Osteocyte (in vitro differentiated cells): ENCODE measurements around the gene LRRC74B. TPM values are rescaled to one million over a fixed set of nuclear protein-coding genes. Genes with fewer than 3 reads are reported as not detected.

ENCODE experiments used
- DNase-seq: peaks from one replicate; pipeline ENCODE4 v3.0.0; 2021; ENCODE audit warnings: mixed read lengths; ENCODE audit not compliant: unreplicated experiment; ENCODE audit errors: extremely low spot score
- H3K27ac Mint-ChIP-seq: one replicate; pipeline ENCODE4 v1.8.0; 2021; ENCODE audit warnings: mild to moderate bottlenecking, mixed read lengths; ENCODE audit not compliant: unreplicated experiment
- H3K27me3 Mint-ChIP-seq: one replicate; pipeline ENCODE4 v1.8.0; 2021; ENCODE audit warnings: mixed read lengths; ENCODE audit not compliant: unreplicated experiment
- H3K36me3 Mint-ChIP-seq: one replicate; pipeline ENCODE4 v1.8.0; 2021; ENCODE audit warnings: mixed read lengths; ENCODE audit not compliant: unreplicated experiment
- H3K4me1 Mint-ChIP-seq: one replicate; pipeline ENCODE4 v1.8.0; 2021; ENCODE audit warnings: mixed read lengths; ENCODE audit not compliant: unreplicated experiment
- H3K4me3 Mint-ChIP-seq: one replicate; pipeline ENCODE4 v1.8.0; 2021; ENCODE audit warnings: mild to moderate bottlenecking, moderate library complexity, mixed read lengths; ENCODE audit not compliant: unreplicated experiment
- H3K9me3 Mint-ChIP-seq: one replicate; pipeline ENCODE4 v1.8.0; 2021; ENCODE audit warnings: mixed read lengths; ENCODE audit not compliant: unreplicated experiment
- total RNA-seq: library from RNA; stranded (reverse); gene quantifications from 2 replicates; pipeline ENCODE4 v1.2.1, GENCODE V29; 2021
- TF ChIP-seq, protein P1 (sequence below): fragments of 200-600 bp; sonication (generic); IDR thresholded peaks from 2 replicates; pipeline ENCODE4 v1.5.0; 2021; ENCODE audit warnings: antibody characterized with exemption, mild to moderate bottlenecking, moderate library complexity

The LRRC74B gene
- total RNA-seq, 1 donor from 2014 or later = not detected

DNA sequence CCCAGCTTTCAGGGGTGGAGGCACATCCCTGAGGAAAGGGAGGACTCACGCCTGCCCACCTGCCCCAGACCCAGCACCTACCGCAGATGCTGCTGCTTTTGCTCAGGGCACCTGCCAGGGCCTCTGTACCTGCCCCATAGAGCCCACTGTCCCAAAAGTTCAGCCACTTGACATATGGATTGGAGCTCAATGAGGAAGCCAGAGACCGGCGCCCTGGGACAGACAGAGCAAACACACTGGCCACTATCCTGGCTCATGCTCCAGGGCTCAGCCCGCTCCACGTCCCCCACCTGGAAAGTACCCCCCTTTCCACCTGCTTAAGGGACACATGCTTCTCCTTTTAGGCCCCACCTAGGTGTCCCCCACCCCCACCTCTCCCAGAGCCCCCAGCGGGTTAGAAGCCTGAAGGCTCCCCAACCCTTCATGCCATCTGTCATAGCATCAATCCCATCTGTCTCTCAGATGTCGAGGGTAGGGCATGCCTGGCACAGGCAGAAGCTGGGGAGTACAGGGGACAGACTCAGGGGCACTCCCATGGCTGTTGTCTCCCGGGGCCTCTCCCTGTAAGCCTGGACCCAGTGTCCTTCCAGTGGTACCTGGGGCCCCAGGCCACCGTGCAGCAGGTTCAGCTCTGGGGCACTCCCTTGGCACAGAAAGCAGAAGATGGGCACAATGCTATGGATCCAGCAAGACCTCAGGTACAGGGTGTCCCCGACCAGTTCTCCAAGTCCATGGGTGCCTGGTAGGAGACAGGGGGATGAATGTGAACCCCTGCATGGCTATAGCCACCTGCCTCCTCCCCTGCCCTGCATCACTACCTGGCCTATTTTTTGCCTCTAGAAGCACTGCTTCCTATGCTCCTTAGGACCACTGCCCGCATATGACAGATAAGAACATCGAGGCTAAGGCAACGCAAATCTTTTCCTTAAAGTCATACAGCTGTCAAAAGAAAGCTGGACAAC lies 33.0 kb upstream of the LRRC74B start:
- no peak for DNase-seq
- peaks cover 33% of the 10 kb centered on the region for H3K4me1 Mint-ChIP-seq
- TF ChIP-seq, protein P1, sequence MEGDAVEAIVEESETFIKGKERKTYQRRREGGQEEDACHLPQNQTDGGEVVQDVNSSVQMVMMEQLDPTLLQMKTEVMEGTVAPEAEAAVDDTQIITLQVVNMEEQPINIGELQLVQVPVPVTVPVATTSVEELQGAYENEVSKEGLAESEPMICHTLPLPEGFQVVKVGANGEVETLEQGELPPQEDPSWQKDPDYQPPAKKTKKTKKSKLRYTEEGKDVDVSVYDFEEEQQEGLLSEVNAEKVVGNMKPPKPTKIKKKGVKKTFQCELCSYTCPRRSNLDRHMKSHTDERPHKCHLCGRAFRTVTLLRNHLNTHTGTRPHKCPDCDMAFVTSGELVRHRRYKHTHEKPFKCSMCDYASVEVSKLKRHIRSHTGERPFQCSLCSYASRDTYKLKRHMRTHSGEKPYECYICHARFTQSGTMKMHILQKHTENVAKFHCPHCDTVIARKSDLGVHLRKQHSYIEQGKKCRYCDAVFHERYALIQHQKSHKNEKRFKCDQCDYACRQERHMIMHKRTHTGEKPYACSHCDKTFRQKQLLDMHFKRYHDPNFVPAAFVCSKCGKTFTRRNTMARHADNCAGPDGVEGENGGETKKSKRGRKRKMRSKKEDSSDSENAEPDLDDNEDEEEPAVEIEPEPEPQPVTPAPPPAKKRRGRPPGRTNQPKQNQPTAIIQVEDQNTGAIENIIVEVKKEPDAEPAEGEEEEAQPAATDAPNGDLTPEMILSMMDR = no peak
- H3K27me3 Mint-ChIP-seq = no peaks in the 10 kb centered on the region
- no peak overlapping the region for H3K4me3 Mint-ChIP-seq
- no peaks in the 10 kb centered on the region for H3K36me3 Mint-ChIP-seq
- no peak overlapping the region for H3K27ac Mint-ChIP-seq
- H3K9me3 Mint-ChIP-seq = no peaks in the 10 kb centered on the region

DNA sequence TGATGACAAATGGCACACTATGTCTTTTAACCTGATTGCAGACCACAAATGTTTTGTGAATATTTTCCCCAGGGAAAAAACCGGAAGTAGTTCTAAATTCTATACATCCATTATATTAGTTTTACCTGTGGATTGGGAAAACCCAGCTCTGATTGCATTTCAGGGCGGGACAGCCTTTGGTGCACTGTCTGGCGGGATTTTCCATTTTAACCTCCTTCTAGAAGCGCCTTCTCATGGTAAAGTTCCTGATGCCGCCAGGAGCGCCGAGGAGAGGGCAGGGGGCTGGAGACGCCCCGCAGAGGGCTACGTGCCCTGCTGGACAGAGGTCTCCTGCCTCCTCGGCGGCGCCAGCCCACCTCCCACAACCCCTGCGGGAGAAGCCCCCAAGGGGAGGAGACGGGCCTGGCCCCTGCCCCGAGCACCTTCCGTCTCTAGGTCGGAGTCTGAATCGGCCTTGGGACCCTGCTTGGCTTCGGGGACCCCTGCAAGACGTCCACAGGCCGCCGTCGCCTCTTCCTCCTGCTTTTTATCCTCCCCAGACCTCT lies 32.0 kb upstream of the LRRC74B start:
- TF ChIP-seq, protein P1 = no peak
- Mint-ChIP-seq H3K9me3 (no peaks in the 10 kb centered on the region), H3K4me1 (peaks cover 33% of the 10 kb centered on the region), H3K27me3 (no peaks in the 10 kb centered on the region), H3K27ac (peak overlapping the region; percentile 95), H3K4me3 (peak overlapping the region; percentile 82), H3K36me3 (no peaks in the 10 kb centered on the region)
- DNase-seq = no peak

DNA sequence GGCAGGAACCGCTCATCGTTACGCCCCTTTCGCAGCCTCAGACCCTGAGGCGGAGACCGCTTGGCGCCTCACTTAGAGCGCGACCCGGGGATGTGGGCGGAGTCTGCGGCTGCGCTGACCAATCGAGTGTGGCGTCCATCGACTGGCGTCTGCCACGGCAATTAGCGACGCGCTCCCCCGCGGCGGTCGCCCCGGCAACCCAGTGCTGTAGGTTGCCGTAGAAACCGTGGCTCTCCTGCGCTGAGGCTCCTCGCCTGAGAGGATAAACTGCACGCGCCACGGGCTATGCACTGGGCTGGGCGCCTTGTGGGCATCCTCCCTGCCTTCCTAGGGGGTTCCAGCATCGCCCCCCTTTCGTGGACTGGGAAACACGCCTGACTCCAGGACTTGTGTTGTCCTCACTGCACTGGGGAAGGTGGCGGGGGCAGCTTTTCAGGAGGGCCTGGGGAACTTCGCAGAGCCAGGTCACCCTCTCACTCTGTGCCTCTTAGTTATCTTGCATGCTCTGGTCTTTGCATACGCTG lies 31.5 kb upstream of the LRRC74B start:
- Mint-ChIP-seq H3K9me3 (no peaks in the 10 kb centered on the region), H3K27me3 (no peaks in the 10 kb centered on the region), H3K36me3 (no peaks in the 10 kb centered on the region), H3K4me1 (peaks cover 33% of the 10 kb centered on the region), H3K4me3 (peak overlapping the region; percentile 82), H3K27ac (peak overlapping the region; percentile 95)
- DNase-seq = peak; percentile 94
- TF ChIP-seq, protein P1 = no peak

DNA sequence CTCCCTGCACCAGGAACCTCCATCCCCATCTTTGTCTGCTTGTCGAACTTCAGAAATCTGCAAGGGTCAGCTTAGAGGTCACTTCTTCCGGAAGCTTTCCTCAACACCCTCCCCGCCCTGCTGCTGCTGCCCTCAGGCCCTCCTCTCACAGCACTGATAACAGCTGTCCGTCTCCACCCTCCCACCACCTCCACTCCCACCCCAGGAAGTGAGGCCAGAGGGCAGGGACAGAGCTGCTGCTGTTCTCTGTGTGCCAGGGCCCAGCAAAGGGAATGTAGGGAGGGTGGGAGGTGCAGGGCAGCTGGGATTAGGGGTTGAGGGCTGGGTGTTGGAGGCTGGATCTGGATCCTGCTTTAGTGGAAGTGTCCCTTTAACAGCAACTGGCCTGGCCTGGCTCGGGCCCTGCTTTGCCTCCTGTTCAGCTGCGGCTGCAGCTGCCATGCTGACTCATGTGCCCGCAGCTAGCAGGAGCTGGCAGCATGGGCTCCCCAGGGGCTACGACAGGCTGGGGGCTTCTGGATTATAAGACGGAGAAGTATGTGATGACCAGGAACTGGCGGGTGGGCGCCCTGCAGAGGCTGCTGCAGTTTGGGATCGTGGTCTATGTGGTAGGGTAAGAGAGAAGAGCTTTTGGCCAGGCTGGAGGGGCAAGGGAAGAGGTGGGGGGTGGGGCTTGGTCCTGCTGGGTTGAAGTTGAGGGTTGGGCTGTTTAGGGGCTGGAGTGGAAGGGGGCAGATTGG lies 30.9 kb upstream of the LRRC74B start, which contains the start of gene P2RX6:
Gene P2RX6, plus strand, starts transcription at position 440 of the 740 bp plus-strand sequence. Its CDS starts 10 bp downstream, at position 450.
- H3K27ac Mint-ChIP-seq = peak within 1 kb of the TSS; percentile 95
- TF ChIP-seq, protein P1 = no peak
- no peaks in the 10 kb centered on the region for H3K36me3 Mint-ChIP-seq
- H3K4me3 Mint-ChIP-seq = peak within 1 kb of the TSS; percentile 82
- H3K9me3 Mint-ChIP-seq = no peaks in the 10 kb centered on the region
- DNase-seq = no peak
- no peaks in the 10 kb centered on the region for H3K27me3 Mint-ChIP-seq
- peaks cover 33% of the 10 kb centered on the region for H3K4me1 Mint-ChIP-seq
